Liver (tissue), 9 donors: ENCODE measurements around the gene NDST1. TPM values are rescaled to one million over a fixed set of nuclear protein-coding genes. Genes with fewer than 3 reads are reported as not detected.
A peak's percentile ranks its signal among the peaks of the same experiment; 100 is the strongest.

ENCODE experiments used
- DNase-seq: peaks from one replicate; pipeline ENCODE4 v3.0.0-alpha.2; 2017; ENCODE audit warnings: low spot score
- H3K27ac ChIP-seq, 2 donors: one replicate each; pipeline ENCODE4 v1.7.0; 2013; ENCODE audit warnings: inconsistent platforms in 2 of 2, low read length in 2 of 2, control low read depth in 1 of 2, low read depth in 1 of 2, mild to moderate bottlenecking in 1 of 2
- H3K27me3 ChIP-seq, 4 donors: one replicate each; pipeline versions ENCODE4 v1.6.1 to v1.7.0; 2013; ENCODE audit warnings: low read length in 3 of 4, inconsistent platforms in 1 of 4, mild to moderate bottlenecking in 1 of 4, moderate library complexity in 1 of 4; ENCODE audit not compliant: control insufficient read depth in 4 of 4, insufficient read depth in 4 of 4
- H3K36me3 ChIP-seq, 4 donors: one replicate each; pipeline versions ENCODE4 v1.6.1 to v1.7.0; 2013; ENCODE audit warnings: low read length in 3 of 4, mild to moderate bottlenecking in 3 of 4, low read depth in 1 of 4, moderate library complexity in 1 of 4; ENCODE audit not compliant: control insufficient read depth in 4 of 4, insufficient read depth in 3 of 4
- H3K4me1 ChIP-seq, 4 donors: one replicate each; pipeline versions ENCODE4 v1.6.1 to v1.7.0; 2013; ENCODE audit warnings: low read length in 3 of 4, mild to moderate bottlenecking in 3 of 4, moderate library complexity in 1 of 4; ENCODE audit not compliant: control insufficient read depth in 4 of 4, insufficient read depth in 4 of 4
- H3K4me3 ChIP-seq, 3 donors: one replicate each; pipeline versions ENCODE4 v1.6.1 to v1.7.0; 2013; ENCODE audit warnings: low read length in 3 of 3, control low read depth in 1 of 3, low read depth in 1 of 3, mild to moderate bottlenecking in 1 of 3
- H3K9ac ChIP-seq, 2 donors: one replicate each; pipeline ENCODE4 v1.7.0; 2013; ENCODE audit warnings: low read length in 2 of 2, mild to moderate bottlenecking in 2 of 2, moderate library complexity in 2 of 2, control low read depth in 1 of 2, low read depth in 1 of 2
- H3K9me3 ChIP-seq, 4 donors: one replicate each; pipeline versions ENCODE4 v1.6.1 to v1.7.0; 2013; ENCODE audit warnings: low read length in 3 of 4; ENCODE audit not compliant: control insufficient read depth in 4 of 4
- ATF3 ChIP-seq: IDR thresholded peaks from 2 replicates; pipeline ENCODE4 v1.6.1; 2016; ENCODE audit warnings: antibody characterized with exemption
- EGR1 ChIP-seq, 2 donors: IDR thresholded peaks; 2 replicates each; pipeline ENCODE4 v1.6.1; 2016 to 2018; ENCODE audit warnings: antibody characterized with exemption in 2 of 2, low read depth in 2 of 2
- FOXA2 ChIP-seq: IDR thresholded peaks from 2 replicates; pipeline ENCODE4 v1.6.1; 2016; ENCODE audit warnings: antibody characterized with exemption
- GABPA ChIP-seq, 2 donors: IDR thresholded peaks in 1 of 2; conservative IDR thresholded peaks in 1 of 2; 2 replicates each; pipeline ENCODE4 v1.6.1; 2016; ENCODE audit warnings: antibody characterized with exemption in 2 of 2, mild to moderate bottlenecking in 1 of 2, moderate library complexity in 1 of 2
- HNF4A ChIP-seq, 2 donors: conservative IDR thresholded peaks; 2 replicates each; pipeline ENCODE4 v1.6.1; 2016; ENCODE audit warnings: antibody characterized with exemption in 2 of 2, mild to moderate bottlenecking in 2 of 2
- HNF4G ChIP-seq: IDR thresholded peaks from 2 replicates; pipeline ENCODE4 v1.6.1; 2016; ENCODE audit warnings: antibody characterized with exemption
- JUND ChIP-seq, 2 donors: IDR thresholded peaks; 2 replicates each; pipeline ENCODE4 v1.6.1; 2016; ENCODE audit warnings: antibody characterized with exemption in 2 of 2
- MAX ChIP-seq: IDR thresholded peaks from 2 replicates; pipeline ENCODE4 v1.6.1; 2016; ENCODE audit warnings: antibody characterized with exemption
- RAD21 ChIP-seq, 2 donors: IDR thresholded peaks; 2 replicates each; pipeline ENCODE4 v1.6.1; 2016; ENCODE audit warnings: antibody characterized with exemption in 2 of 2, mild to moderate bottlenecking in 2 of 2
- REST ChIP-seq: IDR thresholded peaks from 2 replicates; pipeline ENCODE4 v1.6.1; 2016; ENCODE audit warnings: antibody characterized with exemption, mild to moderate bottlenecking
- RXRA ChIP-seq, 2 donors: IDR thresholded peaks; 2 replicates each; pipeline ENCODE4 v1.6.1; 2017 to 2018; ENCODE audit warnings: antibody characterized with exemption in 2 of 2, mild to moderate bottlenecking in 1 of 2
- SP1 ChIP-seq: IDR thresholded peaks from 2 replicates; pipeline ENCODE4 v1.6.1; 2018; ENCODE audit warnings: antibody characterized with exemption, mild to moderate bottlenecking
- TAF1 ChIP-seq: conservative IDR thresholded peaks from 2 replicates; pipeline ENCODE4 v1.6.1; 2016; ENCODE audit warnings: antibody characterized with exemption, mild to moderate bottlenecking
- ZBTB33 ChIP-seq: IDR thresholded peaks from 2 replicates; pipeline ENCODE4 v1.6.1; 2016; ENCODE audit warnings: antibody characterized with exemption
- WGBS: extraction: QIAGEN DNeasy Blood & Tissue Kit; methylation state at CpG from one replicate; pipeline ENCODE4 v1.1.7; 2013; 5-methylcytosine and 5-hydroxymethylcytosine counted together
- polyA plus RNA-seq, 2 donors: library from polyadenylated mRNA; stranded (reverse) in 1 of 2; unstranded in 1 of 2; fragments of 200-250 nt in 1 of 2; fragments of >200 nt in 1 of 2; fragmentation: Nextera tagmentation in 1 of 2; extraction: Ambion mirVana in 1 of 2; gene quantifications; one replicate each; pipeline versions ENCODE4 v1.2.1 to v1.2.3, GENCODE V29; 2013 to 2015
- total RNA-seq, 2 donors: library from RNA; depleted of rRNA; stranded (reverse); fragments of >200 nt; gene quantifications; one replicate each; pipeline ENCODE4 v1.2.3, GENCODE V29; 2014
- donor health status: healthy.
- donor health status: healthy.
- donor health status: healthy.
- donor health status: healthy.
- donor health status: healthy.

The NDST1 gene
- total and polyA plus RNA-seq, 4 donors: 10.3 to 103 (median 39.0) TPM

- TF ChIP-seq SP1 (no peak), TAF1 (no peak), RXRA (IDR thresholded peaks at IDR 0.05) (peak in 1 of 2 donors; percentile 8)
- no peak overlapping the region for H3K4me3 ChIP-seq
- H3K27ac ChIP-seq: no peak overlapping the region
- H3K9me3 ChIP-seq: no peaks in the 10 kb centered on the region
- peaks cover 0 to 16% (median under 1%) of the 10 kb centered on the region in 4 donors for H3K4me1 ChIP-seq
- no peak overlapping the region for H3K9ac ChIP-seq
- H3K27me3 ChIP-seq: no peaks in the 10 kb centered on the region
- no peak for DNase-seq
- no peaks in the 10 kb centered on the region for H3K36me3 ChIP-seq
- WGBS: 81% methylated on average over 2 of the region's 2 CpGs
Observed at GRCh38 chr5:150479416-150479815, 28.5 kb upstream of the NDST1 start.

- H3K4me1 ChIP-seq: peaks cover 4 to 11% (median 4%) of the 10 kb centered on the region in 4 donors
- DNase-seq: no peak
- TF ChIP-seq HNF4A (conservative IDR thresholded peaks at IDR 0.05): no peak
- no peak for TF ChIP-seq MAX
- TF ChIP-seq HNF4G: no peak
- TF ChIP-seq JUND (IDR thresholded peaks at IDR 0.05): no peak
- TF ChIP-seq GABPA (IDR thresholded peaks at IDR 0.05 in 1 of 2, conservative IDR thresholded peaks at IDR 0.05 in 1 of 2): no peak
- no peak for TF ChIP-seq RAD21 (IDR thresholded peaks at IDR 0.05)
- TF ChIP-seq ATF3: no peak
- no peak for TF ChIP-seq FOXA2
- no peak for TF ChIP-seq ZBTB33
- TF ChIP-seq EGR1 (IDR thresholded peaks at IDR 0.05; ENCODE audit: low read depth in 2 of 2): no peak
- no peaks in the 10 kb centered on the region for H3K9me3 ChIP-seq
- H3K9ac ChIP-seq: no peak overlapping the region
- H3K27me3 ChIP-seq: no peaks in the 10 kb centered on the region
- no peak overlapping the region for H3K4me3 ChIP-seq
- 88% methylated on average over 6 of the region's 6 CpGs for WGBS
- no peaks in the 10 kb centered on the region for H3K36me3 ChIP-seq
- no peak overlapping the region for H3K27ac ChIP-seq
Observed at GRCh38 chr5:150481708-150481965, 26.3 kb upstream of the NDST1 start.

GRCh38 chr5:150481972-150482406 is 25.9 kb upstream of the NDST1 start:
- no peak for DNase-seq
- Histone ChIP-seq H3K36me3 (no peaks in the 10 kb centered on the region), H3K4me3 (no peak overlapping the region), H3K9me3 (no peaks in the 10 kb centered on the region), H3K4me1 (peaks cover 4 to 12% (median 5%) of the 10 kb centered on the region in 4 donors), H3K27me3 (no peaks in the 10 kb centered on the region), H3K27ac (no peak overlapping the region), H3K9ac (no peak overlapping the region)
- WGBS: 54% methylated on average over 6 of the region's 6 CpGs
- TF ChIP-seq HNF4A (conservative IDR thresholded peaks at IDR 0.05): peak; percentile 23 to 33
- TF ChIP-seq REST: no peak
